ENCODE measurements around the gene SLC34A3. TPM values are rescaled to one million over a fixed set of nuclear protein-coding genes. Genes with fewer than 3 reads are reported as not detected.
A peak's percentile ranks its signal among the peaks of the same experiment; 100 is the strongest.

Gene SLC34A3
- total RNA-seq, 3 donors from 2014 or later, result not detected

DNA sequence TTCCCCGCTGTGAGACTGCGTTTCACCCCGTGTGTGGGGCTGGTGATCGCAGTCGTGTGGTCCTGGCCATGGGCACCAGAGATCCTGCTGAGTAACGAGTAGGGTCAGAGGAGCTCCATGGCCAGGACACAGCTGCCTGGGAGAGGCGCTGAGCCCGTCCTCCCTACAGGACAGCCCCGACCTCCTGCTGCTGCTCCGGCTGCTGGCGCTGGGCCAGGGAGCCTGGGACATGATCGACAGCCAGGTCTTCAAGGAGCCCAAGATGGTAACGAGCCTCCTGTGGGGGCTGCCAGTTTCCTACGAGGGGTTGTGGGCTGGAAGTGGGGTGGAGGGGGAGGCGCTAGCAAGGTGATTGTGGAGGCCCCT is 35.4 kb downstream of the SLC34A3 start:
- intact Hi-C loops (cut with DNase I, micrococcal nuclease), result no loop called here
- H3K36me3 ChIP-seq (ENCODE audit: low read depth), result peaks cover 3% of the 10 kb centered on the region
- ATAC-seq, result no peak

GRCh38 chr9:137266585-137267453 is 36.1 kb downstream of the SLC34A3 start:
- TF ChIP-seq, protein P1, sequence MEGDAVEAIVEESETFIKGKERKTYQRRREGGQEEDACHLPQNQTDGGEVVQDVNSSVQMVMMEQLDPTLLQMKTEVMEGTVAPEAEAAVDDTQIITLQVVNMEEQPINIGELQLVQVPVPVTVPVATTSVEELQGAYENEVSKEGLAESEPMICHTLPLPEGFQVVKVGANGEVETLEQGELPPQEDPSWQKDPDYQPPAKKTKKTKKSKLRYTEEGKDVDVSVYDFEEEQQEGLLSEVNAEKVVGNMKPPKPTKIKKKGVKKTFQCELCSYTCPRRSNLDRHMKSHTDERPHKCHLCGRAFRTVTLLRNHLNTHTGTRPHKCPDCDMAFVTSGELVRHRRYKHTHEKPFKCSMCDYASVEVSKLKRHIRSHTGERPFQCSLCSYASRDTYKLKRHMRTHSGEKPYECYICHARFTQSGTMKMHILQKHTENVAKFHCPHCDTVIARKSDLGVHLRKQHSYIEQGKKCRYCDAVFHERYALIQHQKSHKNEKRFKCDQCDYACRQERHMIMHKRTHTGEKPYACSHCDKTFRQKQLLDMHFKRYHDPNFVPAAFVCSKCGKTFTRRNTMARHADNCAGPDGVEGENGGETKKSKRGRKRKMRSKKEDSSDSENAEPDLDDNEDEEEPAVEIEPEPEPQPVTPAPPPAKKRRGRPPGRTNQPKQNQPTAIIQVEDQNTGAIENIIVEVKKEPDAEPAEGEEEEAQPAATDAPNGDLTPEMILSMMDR (IDR thresholded peaks at IDR 0.05), result no peak
- Histone ChIP-seq H3K4me1 (ENCODE audit: low read depth) (peaks cover 22% of the 10 kb centered on the region), H3K36me3 (ENCODE audit: low read depth) (peaks cover 3% of the 10 kb centered on the region), H3K9me3 (no peaks in the 10 kb centered on the region), H3K4me3 (no peak overlapping the region)
- intact Hi-C loops (cut with DNase I, micrococcal nuclease), result no loop called here
- peak in 1 of 3 donors; percentile 57 for DNase-seq
- no peak for ATAC-seq

More for the DNA sequence above, 35.4 kb downstream of the SLC34A3 start:
- TF ChIP-seq, protein P1 (IDR thresholded peaks at IDR 0.05), result no peak
- H3K4me1 ChIP-seq (ENCODE audit: low read depth), result peaks cover 22% of the 10 kb centered on the region
- no peak overlapping the region for H3K4me3 ChIP-seq
- no peaks in the 10 kb centered on the region for H3K9me3 ChIP-seq
- DNase-seq, result peak in 1 of 3 donors; percentile 53

- Histone ChIP-seq H3K4me1 (ENCODE audit: low read depth) (peaks cover 22% of the 10 kb centered on the region), H3K4me3 (no peak overlapping the region), H3K9me3 (no peaks in the 10 kb centered on the region), H3K36me3 (ENCODE audit: low read depth) (peaks cover 3% of the 10 kb centered on the region)
- DNase-seq (peak in 1 of 3 donors; percentile 51), ATAC-seq (no peak)
- TF ChIP-seq, protein P1 (IDR thresholded peaks at IDR 0.05), result no peak
- intact Hi-C loops (cut with DNase I, micrococcal nuclease), result no loop called here
These were observed 37.2 kb downstream of the SLC34A3 start for GRCh38 chr9:137267933-137268355.

DNA sequence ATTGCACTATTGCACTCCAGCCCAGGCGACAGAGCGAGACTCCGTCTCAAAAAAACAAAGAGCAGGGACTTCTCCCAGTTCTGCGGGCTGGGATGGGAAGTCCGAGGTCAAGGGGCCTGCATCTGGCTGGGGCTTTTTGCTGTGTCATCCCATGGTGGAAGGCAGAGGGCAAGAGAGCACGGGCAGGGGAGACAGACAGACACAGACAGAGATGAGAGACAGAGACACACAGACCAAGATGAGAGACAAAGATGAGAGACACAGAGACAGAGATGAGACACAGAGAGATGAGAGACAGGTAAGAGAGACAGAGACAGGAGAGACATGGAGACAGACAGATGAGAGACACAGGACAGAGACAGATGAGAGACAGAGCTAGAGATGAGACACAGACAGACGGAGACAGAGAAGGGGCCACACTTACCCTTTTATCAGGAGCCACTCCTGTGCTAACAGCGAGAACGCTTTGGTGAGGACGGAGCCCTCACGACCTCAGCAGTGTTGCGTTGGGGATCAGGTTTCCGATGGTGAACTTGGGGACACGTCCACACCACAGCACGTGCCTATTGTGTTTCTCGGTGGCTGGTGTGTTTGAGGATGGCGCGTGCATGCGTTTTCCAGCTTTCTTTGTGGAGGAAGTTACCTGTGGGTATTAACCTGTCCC is 38.0 kb downstream of the SLC34A3 start:
- TF ChIP-seq, protein P1 (IDR thresholded peaks at IDR 0.05), result no peak
- Histone ChIP-seq H3K9me3 (no peaks in the 10 kb centered on the region), H3K4me3 (no peak overlapping the region), H3K36me3 (ENCODE audit: low read depth) (peaks cover 3% of the 10 kb centered on the region), H3K4me1 (ENCODE audit: low read depth) (peaks cover 22% of the 10 kb centered on the region)
- DNase-seq (no peak), ATAC-seq (no peak)
- intact Hi-C loops (cut with DNase I, micrococcal nuclease), result no loop called here

- H3K4me1 ChIP-seq (ENCODE audit: low read depth), result peaks cover 29% of the 10 kb centered on the region
- TF ChIP-seq, protein P1 (IDR thresholded peaks at IDR 0.05), result no peak
These were observed 38.6 kb downstream of the SLC34A3 start for GRCh38 chr9:137269231-137269772.

More at GRCh38 chr9:137269231-137269772, 38.6 kb downstream of the SLC34A3 start:
- Histone ChIP-seq H3K4me3 (no peak overlapping the region), H3K36me3 (ENCODE audit: low read depth) (peaks cover 3% of the 10 kb centered on the region), H3K9me3 (no peaks in the 10 kb centered on the region)
- ATAC-seq (peak; percentile 84), DNase-seq (peak; percentile 71 to 80 (median 78))
- intact Hi-C loops (cut with DNase I, micrococcal nuclease), result no loop called here
